Trophoblast cell (in vitro differentiated cells and primary cell): ENCODE results near the gene NWD2.

Source experiments
- DNase-seq, 2 donors: peaks; one replicate each; pipeline ENCODE4 v3.0.0-alpha.2; 2016
- H2AFZ ChIP-seq: 2 replicates; pipeline ENCODE4 v1.6.1; 2013; ENCODE audit warnings: low read length, moderate library complexity, mild to moderate bottlenecking; ENCODE audit not compliant: insufficient read depth, poor library complexity
- H2AK5ac ChIP-seq: 2 replicates; pipeline ENCODE4 v1.6.1; 2013; ENCODE audit warnings: mild to moderate bottlenecking, low read length
- H2BK120ac ChIP-seq: 2 replicates; pipeline ENCODE4 v1.6.1; 2013; ENCODE audit warnings: low read length, mild to moderate bottlenecking, moderate library complexity; ENCODE audit not compliant: insufficient read depth, poor library complexity
- H2BK12ac ChIP-seq: 2 replicates; pipeline ENCODE4 v1.6.1; 2013; ENCODE audit warnings: mild to moderate bottlenecking, low read length, moderate library complexity
- H2BK5ac ChIP-seq: 2 replicates; pipeline ENCODE4 v1.6.1; 2013; ENCODE audit warnings: low read length, low read depth, moderate library complexity, mild to moderate bottlenecking; ENCODE audit not compliant: poor library complexity
- H3K14ac ChIP-seq: 2 replicates; pipeline ENCODE4 v1.6.1; 2013; ENCODE audit warnings: mild to moderate bottlenecking, low read length
- H3K18ac ChIP-seq: 2 replicates; pipeline ENCODE4 v1.6.1; 2013; ENCODE audit warnings: mild to moderate bottlenecking, low read length
- H3K23ac ChIP-seq: 2 replicates; pipeline ENCODE4 v1.6.1; 2013; ENCODE audit warnings: low read length
- H3K27ac ChIP-seq: 2 replicates; pipeline ENCODE4 v1.5.1; 2013; ENCODE audit warnings: low read depth, mild to moderate bottlenecking, inconsistent platforms, low read length, moderate library complexity
- H3K27me3 ChIP-seq: 2 replicates; pipeline ENCODE4 v1.6.1; 2013; ENCODE audit warnings: inconsistent platforms, mild to moderate bottlenecking, low read length, moderate library complexity; ENCODE audit not compliant: insufficient read depth
- H3K36me3 ChIP-seq, 2 experiments: 1 replicate in 1 of 2; 2 replicates in 1 of 2; pipeline ENCODE4 v1.6.1; 2013; ENCODE audit warnings: low read length in 2 of 2, mild to moderate bottlenecking in 2 of 2, moderate library complexity in 1 of 2; ENCODE audit not compliant: insufficient read depth in 2 of 2, control insufficient read depth in 1 of 2
- H3K4ac ChIP-seq: 2 replicates; pipeline ENCODE4 v1.6.1; 2013; ENCODE audit warnings: low read depth, mild to moderate bottlenecking, low read length, moderate library complexity
- H3K4me1 ChIP-seq, 2 experiments: 1 replicate in 1 of 2; 2 replicates in 1 of 2; pipeline ENCODE4 v1.6.1; 2013; ENCODE audit warnings: low read length in 2 of 2, mild to moderate bottlenecking in 2 of 2, moderate library complexity in 1 of 2; ENCODE audit not compliant: insufficient read depth in 2 of 2, control insufficient read depth in 1 of 2
- H3K4me2 ChIP-seq: 2 replicates; pipeline ENCODE4 v1.6.1; 2013; ENCODE audit warnings: inconsistent platforms, mild to moderate bottlenecking, low read length, moderate library complexity
- H3K4me3 ChIP-seq: 2 replicates; pipeline ENCODE4 v1.5.1; 2013; ENCODE audit warnings: mild to moderate bottlenecking, low read depth, low read length, inconsistent platforms
- H3K79me1 ChIP-seq: one replicate; pipeline ENCODE4 v1.6.1; 2013; ENCODE audit warnings: low read length
- H3K79me2 ChIP-seq: 2 replicates; pipeline ENCODE4 v1.6.1; 2013; ENCODE audit warnings: low read length, mild to moderate bottlenecking; ENCODE audit not compliant: control insufficient read depth, insufficient read depth, poor library complexity
- H3K9ac ChIP-seq: 2 replicates; pipeline ENCODE4 v1.6.1; 2013; ENCODE audit warnings: mild to moderate bottlenecking, low read length
- H3K9me3 ChIP-seq: 2 replicates; pipeline ENCODE4 v1.6.1; 2013; ENCODE audit warnings: low read depth, mild to moderate bottlenecking, control low read depth, inconsistent platforms, low read length; ENCODE audit not compliant: insufficient read depth
- H4K12ac ChIP-seq: 2 replicates; pipeline ENCODE4 v1.6.1; 2013; ENCODE audit warnings: low read depth, mild to moderate bottlenecking, low read length, moderate library complexity
- H4K8ac ChIP-seq: 2 replicates; pipeline ENCODE4 v1.6.1; 2013; ENCODE audit warnings: low read depth, mild to moderate bottlenecking, low read length, moderate library complexity
- H4K91ac ChIP-seq: one replicate; pipeline ENCODE4 v1.6.1; 2013; ENCODE audit warnings: low read depth, mild to moderate bottlenecking, low read length, moderate library complexity
- WGBS: extraction: QIAGEN DNeasy Blood & Tissue Kit; methylation state at CpG from one replicate; pipeline ENCODE4 v1.1.7; 2013; ENCODE audit warnings: missing lambda C conversion rate; ENCODE audit not compliant: insufficient read length, insufficient coverage; ENCODE audit errors: extremely low coverage; 5-methylcytosine and 5-hydroxymethylcytosine counted together

NWD2 gene

DNA sequence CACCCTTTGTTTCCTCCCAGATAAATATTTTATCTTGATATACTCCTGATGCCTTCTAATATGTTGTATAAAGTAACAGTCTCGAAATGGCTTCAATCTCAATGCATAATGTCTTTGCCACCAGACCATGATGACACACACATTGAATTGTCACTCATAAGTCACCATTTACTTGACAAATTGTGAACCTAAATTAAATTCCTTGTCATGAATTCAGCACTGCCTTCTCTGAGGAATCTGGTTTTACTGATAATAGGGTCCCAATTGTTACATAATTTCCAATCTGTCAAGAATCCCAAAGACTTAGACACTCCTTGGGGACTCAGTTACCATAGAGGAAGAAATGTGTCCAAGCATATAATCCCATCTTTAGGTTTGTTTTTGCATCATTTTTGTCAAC is 82.3 kb downstream of the NWD2 start:
- Histone ChIP-seq H4K8ac (no peak overlapping the region), H3K36me3 (no peaks in the 10 kb centered on the region), H2BK5ac (no peak overlapping the region), H3K23ac (no peak overlapping the region), H3K4me3 (no peak overlapping the region), H3K79me2 (no peaks in the 10 kb centered on the region), H3K9ac (no peak overlapping the region), H3K9me3 (peaks cover 1% of the 10 kb centered on the region), H2BK120ac (no peak overlapping the region), H3K27me3 (no peaks in the 10 kb centered on the region), H3K27ac (no peak overlapping the region), H3K14ac (no peak overlapping the region), H2BK12ac (no peak overlapping the region), H3K4me2 (no peak overlapping the region), H3K18ac (no peak overlapping the region), H3K79me1 (no peaks in the 10 kb centered on the region), H4K91ac (no peak overlapping the region), H3K4me1 (no peaks in the 10 kb centered on the region), H2AFZ (no peak overlapping the region), H2AK5ac (no peak overlapping the region), H4K12ac (no peak overlapping the region), H3K4ac (no peak overlapping the region)
- no peak for DNase-seq
- WGBS = no CpG with 5 or more reads among the region's 1 CpG

DNA sequence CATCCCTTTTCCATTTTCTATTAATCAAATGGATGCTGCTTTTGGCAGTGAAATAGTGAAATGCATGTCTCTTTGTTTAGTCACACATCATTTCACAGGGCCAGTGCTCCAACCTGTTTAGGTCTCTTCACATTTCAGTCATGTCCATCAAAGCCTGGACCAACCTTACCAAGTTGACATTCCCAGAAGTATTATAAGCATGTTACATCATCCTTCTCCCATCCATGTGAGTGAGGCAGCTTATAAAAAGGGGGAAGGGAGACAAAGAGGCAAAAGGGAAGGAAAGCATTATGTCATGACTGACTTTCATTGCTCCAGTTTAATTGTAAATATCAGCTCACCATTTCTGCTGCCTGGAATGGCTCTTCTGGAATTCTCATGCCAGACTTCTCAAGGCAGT is 94.4 kb downstream of the NWD2 start:
- Histone ChIP-seq H4K12ac (no peak overlapping the region), H3K4me3 (no peak overlapping the region), H3K9ac (no peak overlapping the region), H3K18ac (no peak overlapping the region), H4K8ac (no peak overlapping the region), H2BK12ac (no peak overlapping the region), H3K27ac (no peak overlapping the region), H2BK5ac (no peak overlapping the region), H3K4ac (no peak overlapping the region), H2AFZ (no peak overlapping the region), H3K14ac (no peak overlapping the region), H3K23ac (no peak overlapping the region), H3K4me2 (no peak overlapping the region), H2AK5ac (no peak overlapping the region), H3K27me3 (no peaks in the 10 kb centered on the region), H3K9me3 (no peaks in the 10 kb centered on the region), H3K79me2 (no peaks in the 10 kb centered on the region), H3K4me1 (no peaks in the 10 kb centered on the region), H3K36me3 (no peaks in the 10 kb centered on the region), H4K91ac (no peak overlapping the region), H2BK120ac (no peak overlapping the region), H3K79me1 (no peaks in the 10 kb centered on the region)
- no peak for DNase-seq

DNA sequence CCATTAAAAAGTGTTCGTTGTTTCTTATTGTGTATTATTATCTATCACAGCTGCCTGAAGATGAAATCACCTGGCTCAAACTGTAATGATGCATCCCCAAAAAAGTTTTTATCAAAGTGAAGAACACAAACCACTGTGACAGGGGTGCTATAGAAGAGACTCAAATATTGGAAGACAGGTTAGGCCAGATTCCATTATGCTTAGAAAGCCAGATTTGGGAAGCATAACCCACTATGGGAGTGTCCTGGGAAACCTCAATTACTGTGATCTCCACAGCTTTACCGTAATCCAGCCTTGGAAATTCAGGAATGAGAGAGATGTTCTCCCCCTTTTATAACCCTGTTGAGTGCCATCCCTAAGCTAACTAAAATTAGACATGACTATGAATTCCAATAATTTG is 114.2 kb downstream of the NWD2 start:
- H2AK5ac ChIP-seq = no peak overlapping the region
- H3K18ac ChIP-seq = no peak overlapping the region
- no peak overlapping the region for H2BK120ac ChIP-seq
- H3K4me2 ChIP-seq = peak overlapping the region; percentile 6
- H3K4me3 ChIP-seq = no peak overlapping the region
- no peak overlapping the region for H2BK5ac ChIP-seq
- H3K23ac ChIP-seq = no peak overlapping the region
- no peaks in the 10 kb centered on the region for H3K36me3 ChIP-seq
- no peak for DNase-seq
- H3K4me1 ChIP-seq = no peaks in the 10 kb centered on the region
- no peak overlapping the region for H3K27ac ChIP-seq
- no peak overlapping the region for H2AFZ ChIP-seq
- no peak overlapping the region for H3K9ac ChIP-seq
- no peak overlapping the region for H2BK12ac ChIP-seq
- no peaks in the 10 kb centered on the region for H3K9me3 ChIP-seq
- no peak overlapping the region for H4K91ac ChIP-seq
- no peaks in the 10 kb centered on the region for H3K79me1 ChIP-seq
- no peak overlapping the region for H4K8ac ChIP-seq
- H3K79me2 ChIP-seq = no peaks in the 10 kb centered on the region
- WGBS = no CpG with 5 or more reads among the region's 2 CpGs
- H3K14ac ChIP-seq = no peak overlapping the region
- no peak overlapping the region for H4K12ac ChIP-seq
- H3K4ac ChIP-seq = no peak overlapping the region
- H3K27me3 ChIP-seq = no peaks in the 10 kb centered on the region

DNA sequence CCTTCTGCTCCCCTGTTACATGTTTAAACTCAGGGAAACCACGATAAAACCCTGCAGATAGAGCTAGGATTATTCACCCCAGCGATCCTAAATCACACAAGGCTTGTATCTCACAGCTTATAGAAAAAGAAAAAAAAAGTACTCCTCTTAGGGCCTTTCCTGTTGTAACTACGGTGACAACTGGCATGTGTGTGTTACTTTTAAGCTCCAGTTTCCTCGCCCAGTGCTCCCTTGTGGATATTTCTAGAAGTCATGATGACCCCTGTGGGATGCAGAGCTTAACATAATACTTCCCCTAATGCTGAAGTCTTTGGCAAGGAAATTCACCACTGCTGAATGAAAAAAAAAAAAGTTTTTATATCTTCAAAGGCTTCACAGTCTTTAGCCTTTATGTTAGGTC is 114.7 kb downstream of the NWD2 start:
- Histone ChIP-seq H4K12ac (no peak overlapping the region), H2BK120ac (no peak overlapping the region), H3K23ac (no peak overlapping the region), H2AK5ac (no peak overlapping the region), H2AFZ (no peak overlapping the region), H3K18ac (no peak overlapping the region), H2BK12ac (no peak overlapping the region), H3K79me1 (no peaks in the 10 kb centered on the region), H4K8ac (no peak overlapping the region), H3K36me3 (no peaks in the 10 kb centered on the region), H3K79me2 (no peaks in the 10 kb centered on the region), H2BK5ac (no peak overlapping the region), H3K14ac (no peak overlapping the region), H3K9ac (no peak overlapping the region), H4K91ac (no peak overlapping the region), H3K4me3 (no peak overlapping the region), H3K27me3 (no peaks in the 10 kb centered on the region), H3K27ac (no peak overlapping the region), H3K4me1 (no peaks in the 10 kb centered on the region), H3K4ac (no peak overlapping the region), H3K9me3 (no peaks in the 10 kb centered on the region), H3K4me2 (no peak overlapping the region)
- WGBS = no CpG with 5 or more reads among the region's 4 CpGs
- no peak for DNase-seq

DNA sequence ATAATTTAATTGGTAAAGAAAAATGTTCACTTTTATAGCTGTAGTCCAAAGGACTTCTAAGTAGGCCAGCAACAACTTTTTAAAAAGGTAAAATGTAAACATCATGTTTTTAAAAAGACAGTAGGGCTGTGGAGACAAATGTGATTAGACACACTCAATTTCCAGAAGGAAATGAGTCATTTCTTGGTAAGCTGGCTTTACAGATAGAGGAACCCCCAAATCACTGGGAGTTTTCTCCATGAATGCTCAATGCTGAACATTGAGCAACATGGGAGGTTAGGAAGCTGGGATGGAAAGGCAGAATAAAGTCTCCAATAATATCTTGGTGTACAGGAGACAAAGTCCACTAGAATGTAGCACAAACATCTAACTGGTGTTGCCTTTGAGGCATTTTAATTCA is 121.3 kb downstream of the NWD2 start:
- Histone ChIP-seq H2BK5ac (no peak overlapping the region), H3K27ac (no peak overlapping the region), H4K8ac (no peak overlapping the region), H3K4me2 (no peak overlapping the region), H3K18ac (no peak overlapping the region), H3K36me3 (no peaks in the 10 kb centered on the region), H3K79me2 (no peaks in the 10 kb centered on the region), H3K9me3 (no peaks in the 10 kb centered on the region), H3K4me1 (no peaks in the 10 kb centered on the region), H3K9ac (no peak overlapping the region), H3K4me3 (no peak overlapping the region), H3K79me1 (no peaks in the 10 kb centered on the region), H3K14ac (no peak overlapping the region), H3K4ac (no peak overlapping the region), H2BK12ac (no peak overlapping the region), H2AK5ac (no peak overlapping the region), H3K27me3 (no peaks in the 10 kb centered on the region), H4K12ac (no peak overlapping the region), H3K23ac (no peak overlapping the region), H4K91ac (no peak overlapping the region), H2BK120ac (no peak overlapping the region), H2AFZ (no peak overlapping the region)
- no peak for DNase-seq
